ENCODE data around the gene SELENON. TPM values are rescaled to one million over a fixed set of nuclear protein-coding genes. Genes with fewer than 3 reads are reported as not detected.

SELENON gene
- total and polyA plus RNA-seq, 9 of the 15 experiments (the other 6 are each of a cell fraction or from before 2014, with no cell fraction given), result 0.43 to 26.7 (median 7.0) TPM

GRCh38 chr1:25819491-25820246, 19.7 kb downstream of the SELENON start, which contains the start of gene MTFR1L (continued):
- no peak for TF ChIP-seq CLOCK (CRISPR knock-in tag; IDR thresholded peaks at IDR 0.05; ENCODE audit: borderline replicate concordance)
- TF ChIP-seq ZKSCAN8 (CRISPR knock-in tag; IDR thresholded peaks at IDR 0.05), result no peak
- TF ChIP-seq TRIM25 (IDR thresholded peaks at IDR 0.05; ENCODE audit: borderline replicate concordance), result no peak
- peak; percentile 86 for TF ChIP-seq TBP (optimal IDR thresholded peaks at IDR 0.05; ENCODE audit: low read depth, low read length)
- no peak for TF ChIP-seq TRIM24 (IDR thresholded peaks at IDR 0.05)
- no peak for TF ChIP-seq PTRF (tag; IDR thresholded peaks at IDR 0.05)
- TF ChIP-seq TFAM (CRISPR knock-in tag; conservative IDR thresholded peaks at IDR 0.05), result no peak
- TF ChIP-seq HMG20B (CRISPR knock-in tag; IDR thresholded peaks at IDR 0.05), result no peak
- peak; percentile 93 for TF ChIP-seq BCOR (IDR thresholded peaks at IDR 0.05)
- no peak; the same call in 1 of the 2 replicates for TF ChIP-seq NBN (IDR thresholded peaks at IDR 0.05; ENCODE audit: low read depth)
- TF ChIP-seq KAT7 (CRISPR knock-in tag; IDR thresholded peaks at IDR 0.05; ENCODE audit: borderline replicate concordance), result peak; percentile 13; the same call in 1 of the 2 replicates
- no peak for TF ChIP-seq CEBPZ (IDR thresholded peaks at IDR 0.05; ENCODE audit: borderline replicate concordance, low read depth, low read length)
- peak; percentile 61; the same call in 1 of the 2 replicates for TF ChIP-seq AFF4 (CRISPR knock-in tag; IDR thresholded peaks at IDR 0.05)
- TF ChIP-seq SREBF2 (CRISPR knock-in tag; IDR thresholded peaks at IDR 0.05), result no peak
- TF ChIP-seq SAFB2 (IDR thresholded peaks at IDR 0.05; ENCODE audit: borderline replicate concordance, low read depth, low read length, severe bottlenecking), result no peak
- TF ChIP-seq ZNF584 (CRISPR knock-in tag; IDR thresholded peaks at IDR 0.05; ENCODE audit: low read depth), result no peak

All from K562 (cell line).